Measurements from ENCODE around the gene THBD.

Gene THBD

DNA sequence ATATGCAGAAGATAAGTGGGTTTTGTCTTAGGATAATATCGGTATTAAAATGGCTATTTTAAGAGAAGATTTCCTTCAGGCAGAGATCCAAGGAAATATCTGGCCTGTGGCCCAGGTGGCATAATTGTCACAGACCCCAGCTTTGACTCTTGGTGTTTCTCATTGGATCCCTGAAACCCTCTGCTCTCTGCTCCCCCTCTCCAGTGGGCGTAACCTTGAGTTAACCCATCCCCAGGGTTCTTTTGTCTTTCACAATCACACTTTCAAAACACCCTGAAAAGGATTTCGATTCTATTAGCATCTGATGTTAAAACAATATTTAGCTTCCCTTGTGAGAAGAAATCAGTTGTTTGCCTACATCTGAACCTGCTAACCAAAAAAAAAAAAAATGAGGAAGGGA is 7.2 kb downstream of the THBD start:
- TF ChIP-seq, protein P1, sequence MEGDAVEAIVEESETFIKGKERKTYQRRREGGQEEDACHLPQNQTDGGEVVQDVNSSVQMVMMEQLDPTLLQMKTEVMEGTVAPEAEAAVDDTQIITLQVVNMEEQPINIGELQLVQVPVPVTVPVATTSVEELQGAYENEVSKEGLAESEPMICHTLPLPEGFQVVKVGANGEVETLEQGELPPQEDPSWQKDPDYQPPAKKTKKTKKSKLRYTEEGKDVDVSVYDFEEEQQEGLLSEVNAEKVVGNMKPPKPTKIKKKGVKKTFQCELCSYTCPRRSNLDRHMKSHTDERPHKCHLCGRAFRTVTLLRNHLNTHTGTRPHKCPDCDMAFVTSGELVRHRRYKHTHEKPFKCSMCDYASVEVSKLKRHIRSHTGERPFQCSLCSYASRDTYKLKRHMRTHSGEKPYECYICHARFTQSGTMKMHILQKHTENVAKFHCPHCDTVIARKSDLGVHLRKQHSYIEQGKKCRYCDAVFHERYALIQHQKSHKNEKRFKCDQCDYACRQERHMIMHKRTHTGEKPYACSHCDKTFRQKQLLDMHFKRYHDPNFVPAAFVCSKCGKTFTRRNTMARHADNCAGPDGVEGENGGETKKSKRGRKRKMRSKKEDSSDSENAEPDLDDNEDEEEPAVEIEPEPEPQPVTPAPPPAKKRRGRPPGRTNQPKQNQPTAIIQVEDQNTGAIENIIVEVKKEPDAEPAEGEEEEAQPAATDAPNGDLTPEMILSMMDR (IDR thresholded peaks at IDR 0.05; ENCODE audit: borderline replicate concordance, control extremely low read depth, extremely low read depth, insufficient read depth, missing control alignments) = no peak
- no peak for DNase-seq (ENCODE audit: low spot score)
- in situ Hi-C loops (cut with MboI; ENCODE audit: low sequenced_read_pairs, unreplicated experiment) = no loop called here

DNA sequence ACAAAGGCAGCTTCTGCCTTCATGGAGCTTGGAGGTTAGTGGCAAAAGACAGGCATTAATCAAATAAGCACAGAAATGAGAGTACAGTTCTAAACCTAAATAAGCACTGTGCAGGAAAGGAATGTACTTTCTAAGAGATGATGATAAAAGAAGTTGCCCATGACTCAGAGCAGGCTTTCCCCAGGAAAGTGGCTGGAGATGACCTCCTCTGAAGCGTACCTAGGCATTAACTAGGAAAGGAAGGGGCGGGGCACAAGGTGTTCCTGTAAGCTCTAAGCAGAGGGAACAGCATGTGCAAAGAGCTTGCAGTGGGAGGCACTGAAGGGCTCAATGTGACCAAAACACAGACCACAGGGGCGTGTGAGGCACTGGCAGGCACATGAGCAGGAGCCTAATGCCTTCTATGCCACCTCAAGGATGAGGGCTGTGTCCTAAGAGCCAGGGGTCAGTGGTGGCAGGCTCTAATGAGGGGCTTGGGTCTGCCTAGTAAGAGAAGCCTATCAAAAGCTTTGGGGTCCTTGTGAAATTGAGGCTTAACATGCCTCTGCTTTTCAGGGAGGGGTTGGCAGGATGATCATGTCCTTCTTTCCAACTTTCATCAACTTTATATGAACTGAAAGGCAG is 9.5 kb downstream of the THBD start:
- TF ChIP-seq, protein P1 (IDR thresholded peaks at IDR 0.05; ENCODE audit: borderline replicate concordance, control extremely low read depth, extremely low read depth, insufficient read depth, missing control alignments) = no peak
- DNase-seq (ENCODE audit: low spot score) = no peak
- in situ Hi-C loops (cut with MboI; ENCODE audit: low sequenced_read_pairs, unreplicated experiment) = no loop called here

DNA sequence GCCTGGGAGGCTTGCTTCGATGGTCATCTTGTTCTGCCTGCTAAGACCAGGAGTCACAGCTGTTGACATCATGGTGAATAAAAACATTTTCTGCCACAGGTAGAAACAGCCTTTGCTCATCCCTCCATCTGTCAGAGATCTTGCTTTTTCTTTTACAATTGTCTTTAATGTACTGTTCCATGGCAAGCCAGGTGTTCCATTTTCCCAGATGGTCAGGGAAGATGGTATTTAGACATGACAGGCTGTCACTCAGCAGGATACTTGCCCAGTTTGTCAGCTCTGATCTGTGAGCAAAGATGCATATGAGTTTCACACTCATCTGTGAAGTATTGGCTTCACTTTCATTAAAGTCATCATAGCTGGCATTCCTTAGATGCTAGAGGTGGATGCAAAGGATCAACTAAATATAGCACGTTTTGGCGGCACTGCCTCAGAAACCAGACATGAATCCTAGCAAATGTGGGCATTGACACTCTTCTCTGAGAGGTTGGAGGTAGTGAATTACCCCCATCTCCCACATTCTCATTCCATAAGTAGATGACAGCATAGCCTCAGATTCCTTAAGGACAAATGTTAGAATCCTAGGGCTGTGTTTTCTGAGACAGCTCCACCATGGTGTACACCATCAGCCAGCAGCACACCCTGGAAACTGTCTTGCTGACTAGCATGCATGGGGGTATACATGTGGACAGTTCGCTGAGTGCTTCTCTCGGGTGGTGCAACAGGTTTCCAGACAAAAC is 10.2 kb downstream of the THBD start:
- in situ Hi-C loops (cut with MboI; ENCODE audit: low sequenced_read_pairs, unreplicated experiment) = no loop called here
- TF ChIP-seq, protein P1 (IDR thresholded peaks at IDR 0.05; ENCODE audit: borderline replicate concordance, control extremely low read depth, extremely low read depth, insufficient read depth, missing control alignments) = no peak
- no peak for DNase-seq (ENCODE audit: low spot score)

DNA sequence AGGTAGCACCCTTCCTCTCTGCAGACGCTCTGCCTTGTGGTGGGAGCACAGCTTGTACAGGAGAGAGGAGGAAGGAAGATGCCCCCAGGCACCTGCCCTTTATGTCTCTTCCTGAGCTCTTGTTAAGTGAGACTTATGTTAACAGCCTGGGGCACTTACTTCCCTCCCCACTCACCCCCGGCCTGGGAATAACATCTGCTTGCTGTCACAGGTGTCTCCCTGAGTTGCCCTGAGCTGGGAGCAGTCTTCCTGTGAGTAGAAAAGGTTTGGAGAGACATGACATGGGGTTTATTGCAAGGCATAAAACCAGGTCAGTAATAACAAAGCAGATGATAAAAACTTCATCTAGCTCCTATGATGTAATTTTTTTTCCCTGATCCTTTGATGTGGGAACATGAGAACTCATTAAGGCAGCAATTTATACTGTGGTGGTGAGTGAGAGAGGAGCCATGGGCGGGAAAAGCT is 12.4 kb downstream of the THBD start:
- in situ Hi-C loops (cut with MboI; ENCODE audit: low sequenced_read_pairs, unreplicated experiment) = no loop called here
- TF ChIP-seq, protein P1 (IDR thresholded peaks at IDR 0.05; ENCODE audit: borderline replicate concordance, control extremely low read depth, extremely low read depth, insufficient read depth, missing control alignments) = no peak
- no peak for DNase-seq (ENCODE audit: low spot score)

DNA sequence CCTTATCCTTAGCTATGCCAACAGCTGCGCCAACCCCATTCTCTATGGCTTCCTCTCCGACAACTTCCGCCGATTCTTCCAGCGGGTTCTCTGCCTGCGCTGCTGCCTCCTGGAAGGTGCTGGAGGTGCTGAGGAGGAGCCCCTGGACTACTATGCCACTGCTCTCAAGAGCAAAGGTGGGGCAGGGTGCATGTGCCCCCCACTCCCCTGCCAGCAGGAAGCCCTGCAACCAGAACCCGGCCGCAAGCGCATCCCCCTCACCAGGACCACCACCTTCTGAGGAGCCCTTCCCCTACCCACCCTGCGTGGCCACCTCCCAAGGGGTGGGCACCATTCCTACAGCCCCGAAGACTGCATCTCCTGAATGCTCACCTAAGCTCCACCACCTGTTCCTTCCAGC is 13.1 kb downstream of the THBD start:
- in situ Hi-C loops (cut with MboI; ENCODE audit: low sequenced_read_pairs, unreplicated experiment) = no loop called here

DNA sequence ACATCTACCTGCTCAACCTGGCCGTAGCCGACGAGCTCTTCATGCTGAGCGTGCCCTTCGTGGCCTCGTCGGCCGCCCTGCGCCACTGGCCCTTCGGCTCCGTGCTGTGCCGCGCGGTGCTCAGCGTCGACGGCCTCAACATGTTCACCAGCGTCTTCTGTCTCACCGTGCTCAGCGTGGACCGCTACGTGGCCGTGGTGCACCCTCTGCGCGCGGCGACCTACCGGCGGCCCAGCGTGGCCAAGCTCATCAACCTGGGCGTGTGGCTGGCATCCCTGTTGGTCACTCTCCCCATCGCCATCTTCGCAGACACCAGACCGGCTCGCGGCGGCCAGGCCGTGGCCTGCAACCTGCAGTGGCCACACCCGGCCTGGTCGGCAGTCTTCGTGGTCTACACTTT is 13.7 kb downstream of the THBD start:
- TF ChIP-seq, protein P1 (IDR thresholded peaks at IDR 0.05; ENCODE audit: borderline replicate concordance, control extremely low read depth, extremely low read depth, insufficient read depth, missing control alignments) = no peak
- no peak for DNase-seq (ENCODE audit: low spot score)
- in situ Hi-C loops (cut with MboI; ENCODE audit: low sequenced_read_pairs, unreplicated experiment) = no loop called here

More for the DNA sequence above, 13.1 kb downstream of the THBD start:
- DNase-seq (ENCODE audit: low spot score) = no peak
- TF ChIP-seq, protein P1 (IDR thresholded peaks at IDR 0.05; ENCODE audit: borderline replicate concordance, control extremely low read depth, extremely low read depth, insufficient read depth, missing control alignments) = no peak

Data from GM13976 (cell line).